OCI-LY1 (cell line): ENCODE results near the gene ZNF777.

ENCODE experiments used
- CTCF ChIP-seq: fragments of 200-600 bp; sonication (generic), shearing (Covaris generic); IDR thresholded peaks from 2 replicates; pipeline ENCODE4 v1.5.1; 2017; ENCODE audit warnings: mild to moderate bottlenecking, antibody characterized with exemption, low read length, moderate library complexity, mixed read lengths
- EZH2 ChIP-seq: fragments of 200-600 bp; sonication (generic), shearing (Covaris generic); IDR thresholded peaks from 2 replicates; pipeline ENCODE4 v1.8.0; 2017; ENCODE audit warnings: borderline replicate concordance, mixed run types, mild to moderate bottlenecking, antibody characterized with exemption, low read length, moderate library complexity, mixed read lengths

- TF ChIP-seq CTCF, result no peak
- TF ChIP-seq EZH2, result no peak
These were observed 2.6 kb downstream of the ZNF777 start for GRCh38 chr7:149458235-149458634.
